HCT116 (cell line): ENCODE results near the gene PRPH. TPM values are rescaled to one million over a fixed set of nuclear protein-coding genes. Genes with fewer than 3 reads are reported as not detected.

ENCODE experiments used
- ATAC-seq: fragments of 200-7000 bp; cut with Tn5 transposase; 2 replicates; pipeline ENCODE4 v1.9.1; 2020; ENCODE audit warnings: mild to moderate bottlenecking, moderate library complexity
- BruUV-seq: library from RNA; stranded (reverse); fragments of 400-500 nt; replicated peaks from 2 replicates; lab custom pipeline; 2021; lab: Mats Ljungman, UMichigan
- CTCF ChIA-PET: fragments of 300-600 bp; sonication (Branson Sonifier 250); formaldehyde crosslinking; loops from one replicate; lab custom pipeline; 2021; ENCODE audit warnings: antibody characterized with exemption; lab: Charles Lee
- POLR2A ChIA-PET: fragments of 300-600, 350-600 bp; sonication (Branson Sonifier 250); formaldehyde crosslinking; loops from one replicate; lab custom pipeline; 2021; ENCODE audit warnings: antibody characterized with exemption; lab: Charles Lee
- RAD21 ChIA-PET, 2 experiments: fragments of 300-600 bp; sonication (Branson Sonifier 250); formaldehyde crosslinking; loops; one replicate each; lab custom pipeline; 2023; ENCODE audit warnings: low total read pairs in 2 of 2; ENCODE audit not compliant: uncharacterized antibody in 2 of 2, unreplicated experiment in 2 of 2, low non-redundant PET in 1 of 2; lab: Charles Lee
- DNase-seq: peaks from one replicate; pipeline ENCODE4 v3.0.0-alpha.2; 2010; ENCODE audit warnings: low read depth, low spot score
- H2AFZ ChIP-seq: fragments of 200-600 bp; shearing (Covaris generic), sonication (generic); 2 replicates; pipeline ENCODE4 v1.6.1; 2017; ENCODE audit warnings: low read depth, mixed run types, mixed read lengths, antibody characterized with exemption, low read length; ENCODE audit not compliant: poor library complexity, severe bottlenecking
- H3K27ac ChIP-seq: 2 replicates; pipeline ENCODE4 v1.5.1; 2012; ENCODE audit warnings: low read depth, low read length
- H3K27me3 ChIP-seq: fragments of 200-600 bp; sonication (generic); 2 replicates; pipeline ENCODE4 v1.6.1; 2016; ENCODE audit warnings: mixed run types, low read length, mixed read lengths; ENCODE audit not compliant: insufficient read depth
- H3K36me3 ChIP-seq, 2 experiments: fragments of 200-500 bp in 1 of 2; fragments of 200-600 bp in 1 of 2; sonication (Bioruptor generic) in 1 of 2; sonication (generic) in 1 of 2; 2 replicates each; pipeline versions ENCODE4 v1.5.1 to v1.6.1; 2014 to 2016; ENCODE audit warnings: low read length in 2 of 2, inconsistent platforms in 1 of 2, mixed read lengths in 1 of 2, mixed run types in 1 of 2; ENCODE audit not compliant: insufficient read depth in 2 of 2, control insufficient read depth in 1 of 2
- H3K4me1 ChIP-seq, 2 experiments: fragments of 200-600 bp in 1 of 2; sonication (generic) in 1 of 2; 2 replicates each; pipeline versions ENCODE4 v1.5.1 to v1.6.1; 2012 to 2017; ENCODE audit warnings: low read length in 2 of 2, inconsistent platforms in 1 of 2, mild to moderate bottlenecking in 1 of 2, mixed read lengths in 1 of 2, mixed run types in 1 of 2, moderate library complexity in 1 of 2; ENCODE audit not compliant: insufficient read depth in 2 of 2, control insufficient read depth in 1 of 2
- H3K4me2 ChIP-seq: fragments of 200-600 bp; sonication (generic); 2 replicates; pipeline ENCODE4 v1.6.1; 2017; ENCODE audit warnings: mixed run types, low read length, mixed read lengths
- H3K4me3 ChIP-seq, 2 experiments: fragments of 200-600 bp in 1 of 2; sonication (generic) in 1 of 2; replicated peaks in 1 of 2; 2 replicates each; pipeline ENCODE4 v1.5.1; 2011 to 2016; ENCODE audit warnings: low read length in 2 of 2, control low read depth in 1 of 2, low read depth in 1 of 2, mild to moderate bottlenecking in 1 of 2, mixed read lengths in 1 of 2, mixed run types in 1 of 2
- H3K79me2 ChIP-seq: fragments of 200-600 bp; sonication (generic); 2 replicates; pipeline ENCODE4 v1.6.1; 2017; ENCODE audit warnings: mild to moderate bottlenecking, mixed run types, low read length, moderate library complexity, mixed read lengths; ENCODE audit not compliant: insufficient read depth
- H3K9ac ChIP-seq: fragments of 200-600 bp; sonication (generic); 2 replicates; pipeline ENCODE4 v1.6.1; 2016; ENCODE audit warnings: low read length, mixed read lengths
- H3K9me2 ChIP-seq: fragments of 200-600 bp; sonication (generic), shearing (Covaris generic); 2 replicates; pipeline ENCODE4 v1.6.1; 2017; ENCODE audit warnings: mixed run types, mild to moderate bottlenecking, moderate library complexity; ENCODE audit not compliant: insufficient read depth
- H3K9me3 ChIP-seq, 2 experiments: fragments of 200-500 bp in 1 of 2; fragments of 200-600 bp in 1 of 2; sonication (Bioruptor generic) in 1 of 2; sonication (generic) in 1 of 2; 2 replicates each; pipeline ENCODE4 v1.6.1; 2014 to 2017; ENCODE audit warnings: low read length in 2 of 2, mixed read lengths in 2 of 2, inconsistent platforms in 1 of 2, low read depth in 1 of 2, mild to moderate bottlenecking in 1 of 2, mixed run types in 1 of 2, moderate library complexity in 1 of 2; ENCODE audit not compliant: control insufficient read depth in 1 of 2, insufficient read depth in 1 of 2
- H4K20me1 ChIP-seq: fragments of 200-600 bp; sonication (generic), shearing (Covaris generic); 2 replicates; pipeline ENCODE4 v1.6.1; 2017; ENCODE audit warnings: mixed run types, mild to moderate bottlenecking, moderate library complexity; ENCODE audit not compliant: insufficient read depth
- CEBPB ChIP-seq: IDR thresholded peaks from 2 replicates; pipeline ENCODE4 v1.6.1; 2012; ENCODE audit warnings: low read depth
- CTCF ChIP-seq, 3 experiments: fragments of 200-600 bp in 1 of 3; sonication (generic) in 1 of 3; IDR thresholded peaks in 2 of 3; conservative IDR thresholded peaks in 1 of 3; 2 replicates each; pipeline ENCODE4 v1.5.1; 2012 to 2017; ENCODE audit warnings: low read depth in 2 of 3, low read length in 2 of 3, antibody characterized with exemption in 1 of 3, borderline replicate concordance in 1 of 3, control low read depth in 1 of 3, mild to moderate bottlenecking in 1 of 3, mixed read lengths in 1 of 3, mixed run types in 1 of 3, moderate library complexity in 1 of 3; ENCODE audit not compliant: insufficient read depth in 1 of 3
- EGR1 ChIP-seq: IDR thresholded peaks from 2 replicates; pipeline ENCODE4 v1.6.1; 2012; ENCODE audit warnings: low read depth
- EZH2 ChIP-seq: fragments of 200-600 bp; sonication (generic); IDR thresholded peaks from 2 replicates; pipeline ENCODE4 v1.6.1; 2017; ENCODE audit warnings: antibody characterized with exemption, mixed run types
- MAX ChIP-seq: IDR thresholded peaks from 2 replicates; pipeline ENCODE4 v1.6.1; 2012
- POLR2A ChIP-seq: IDR thresholded peaks from 2 replicates; pipeline ENCODE4 v1.7.0; 2011; ENCODE audit warnings: borderline replicate concordance; ENCODE audit not compliant: insufficient read depth, insufficient read length; ENCODE audit errors: extremely low read depth
- POLR2AphosphoS5 ChIP-seq: IDR thresholded peaks from 2 replicates; pipeline ENCODE4 v1.6.1; 2011; ENCODE audit warnings: mild to moderate bottlenecking, low read depth, low read length, moderate library complexity
- RAD21 ChIP-seq: IDR thresholded peaks from 2 replicates; pipeline ENCODE4 v1.6.1; 2012; ENCODE audit warnings: low read depth, mild to moderate bottlenecking
- SIN3A ChIP-seq: IDR thresholded peaks from 2 replicates; pipeline ENCODE4 v1.6.1; 2012; ENCODE audit warnings: low read depth
- YY1 ChIP-seq: IDR thresholded peaks from 2 replicates; pipeline ENCODE4 v1.6.1; 2011; ENCODE audit warnings: low read length, low read depth, moderate library complexity, mild to moderate bottlenecking; ENCODE audit not compliant: insufficient replicate concordance; ENCODE audit errors: extremely low read depth
- intact Hi-C: fragments of 100-400 bp; cut with micrococcal nuclease; formaldehyde crosslinking; loops from 2 replicates; pipeline ENCODE4 v1.10.0; 2022
- total RNA-seq: library from RNA; stranded (reverse); gene quantifications from one replicate; pipeline ENCODE4 v1.2.1, GENCODE V29; 2021; ENCODE audit not compliant: unreplicated experiment

Gene PRPH
- total RNA-seq, 1 experiment from 2014 or later, result 6.7 TPM

DNA sequence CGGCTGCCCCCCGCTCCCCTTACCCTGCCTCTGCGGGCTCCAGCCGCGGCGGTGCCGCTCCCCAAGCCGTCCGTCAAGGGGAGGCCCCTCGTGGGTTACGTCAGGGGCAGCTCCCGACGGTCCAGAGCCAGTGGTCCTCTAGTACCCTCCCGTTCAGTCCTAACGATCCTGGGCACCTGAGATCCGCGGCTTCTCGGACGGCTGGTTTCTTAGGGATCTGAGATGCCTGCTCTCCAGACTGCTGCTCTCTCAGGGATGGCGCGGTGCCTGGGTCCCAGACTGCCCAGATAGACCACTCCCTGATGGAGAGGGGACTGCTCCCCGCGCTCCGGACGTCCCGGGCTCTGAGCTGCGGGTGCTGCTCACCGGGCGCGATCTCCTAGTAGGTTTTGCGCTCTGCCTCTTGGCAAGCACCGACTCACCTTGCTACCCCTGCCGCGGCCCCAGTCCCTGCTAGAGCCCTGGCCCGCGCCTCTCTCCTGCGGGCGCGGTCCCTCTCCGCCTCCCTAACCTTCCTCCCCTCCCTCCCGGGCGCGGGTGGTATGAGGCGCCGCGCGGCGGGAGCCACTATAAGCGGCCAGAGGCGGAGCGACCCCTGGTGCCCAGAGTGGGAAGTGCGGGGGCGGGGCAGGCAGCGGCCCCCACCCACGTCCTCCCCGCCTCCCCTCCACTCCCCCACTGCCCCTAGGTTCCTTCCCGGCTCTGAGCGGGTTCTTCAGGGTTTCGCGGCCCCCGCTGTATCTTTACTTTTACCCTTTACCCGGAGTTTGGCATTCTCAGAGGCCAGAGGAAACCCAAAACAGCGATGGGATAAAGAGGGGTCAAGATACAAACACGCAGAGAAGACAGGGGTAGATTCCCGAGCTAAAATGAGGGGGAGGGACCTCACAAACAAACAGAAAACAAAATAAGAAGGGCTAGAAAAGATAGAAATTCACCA is 42.0 kb downstream of the PRPH start, which contains the start of gene C1QL4:
Gene C1QL4 (minus strand): TSS at position 544 of the 940 bp plus-strand sequence. CDS start 711 bp downstream, outside the sequence.
- Histone ChIP-seq H2AFZ (peak within 1 kb of the TSS; percentile 99), H3K9me3 (no peaks in the 10 kb centered on the region), H3K9me2 (no peaks in the 10 kb centered on the region), H3K36me3 (no peaks in the 10 kb centered on the region), H3K4me3 (peak within 1 kb of the TSS; percentile 51 to 64), H3K79me2 (no peaks in the 10 kb centered on the region), H3K27ac (peak within 1 kb of the TSS; percentile 34; the same call in 1 of the 2 replicates), H3K4me1 (peaks cover 13 to 38% of the 10 kb centered on the region in 2 experiments), H3K27me3 (no peaks in the 10 kb centered on the region), H4K20me1 (no peaks in the 10 kb centered on the region), H3K4me2 (peak within 1 kb of the TSS; percentile 93), H3K9ac (peak within 1 kb of the TSS; percentile 60)
- TF ChIP-seq CTCF (IDR thresholded peaks at IDR 0.05 in 2 of 3, conservative IDR thresholded peaks at IDR 0.05 in 1 of 3; ENCODE audit: borderline replicate concordance in 1 of 3, insufficient read depth in 1 of 3, low read depth in 2 of 3, low read length in 2 of 3), result peak; percentile 67 to 90 (median 90); a peak in 5 of 6 replicates
- TF ChIP-seq POLR2AphosphoS5, result peak; percentile 81
- no peak for TF ChIP-seq MAX
- TF ChIP-seq SIN3A, result no peak
- TF ChIP-seq RAD21, result peak; percentile 49; the same call in 1 of the 2 replicates
- TF ChIP-seq EZH2, result no peak
- TF ChIP-seq POLR2A, result peak; percentile 35
- peak; percentile 55 for TF ChIP-seq YY1
- TF ChIP-seq EGR1, result peak; percentile 90
- no peak for TF ChIP-seq CEBPB
- peak; percentile 88 for ATAC-seq
- RAD21 ChIA-PET, result no interaction called here
- CTCF ChIA-PET, result interaction anchor here (0.6 to 2.2 kb wide), 7 partner anchors 10 to 390 kb away, joined by 3 to 11 read pairs (median 4); partner anchors contain the start of genes DNAJC22 and TROAP
- intact Hi-C loops, result no loop called here
- DNase-seq, result peak; percentile 33
- POLR2A ChIA-PET, result interaction anchor here (0.5 to 0.7 kb wide), 2 partner anchors 40 to 182 kb away, joined by 3 to 4 read pairs; no protein-coding TSS in a partner anchor
- BruUV-seq, result TSS peak; percentile 69
